ENCODE data around the gene SRF. TPM values are rescaled to one million over a fixed set of nuclear protein-coding genes. Genes with fewer than 3 reads are reported as not detected.
"Not testable (repeated sequence)": the region's sequence is repeated elsewhere in the genome, so short reads cannot be mapped to it uniquely, and the experiment has no call there.

Gene SRF
- total RNA-seq, 4 donors from 2014 or later, result 14.8 to 25.8 (median 25.5) TPM

DNA sequence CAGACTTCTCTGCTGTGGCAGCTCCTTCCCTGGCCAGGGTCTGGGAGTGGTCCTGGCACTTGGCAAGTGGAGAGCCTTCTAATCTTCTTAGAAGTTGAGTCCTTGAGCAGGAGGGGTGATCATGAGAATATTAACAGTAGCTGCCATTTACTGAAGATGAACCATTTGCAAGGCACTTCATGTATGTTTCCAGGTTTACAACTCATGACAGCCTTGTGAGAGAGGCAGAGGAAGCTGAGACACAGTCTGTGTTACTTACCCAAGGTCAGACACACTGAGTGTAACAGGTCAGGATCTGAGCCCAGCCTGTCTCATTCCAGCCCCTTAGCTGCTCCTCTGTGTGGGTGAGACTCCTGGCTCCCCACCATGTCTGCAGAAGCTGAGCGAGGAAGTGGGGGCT is 45.5 kb upstream of the SRF start:
- intact Hi-C loops (cut with DNase I; ENCODE audit: low total_unique reads), result no loop called here
- no peak for TF ChIP-seq POLR2A (IDR thresholded peaks at IDR 0.05)
- TF ChIP-seq, protein P1, sequence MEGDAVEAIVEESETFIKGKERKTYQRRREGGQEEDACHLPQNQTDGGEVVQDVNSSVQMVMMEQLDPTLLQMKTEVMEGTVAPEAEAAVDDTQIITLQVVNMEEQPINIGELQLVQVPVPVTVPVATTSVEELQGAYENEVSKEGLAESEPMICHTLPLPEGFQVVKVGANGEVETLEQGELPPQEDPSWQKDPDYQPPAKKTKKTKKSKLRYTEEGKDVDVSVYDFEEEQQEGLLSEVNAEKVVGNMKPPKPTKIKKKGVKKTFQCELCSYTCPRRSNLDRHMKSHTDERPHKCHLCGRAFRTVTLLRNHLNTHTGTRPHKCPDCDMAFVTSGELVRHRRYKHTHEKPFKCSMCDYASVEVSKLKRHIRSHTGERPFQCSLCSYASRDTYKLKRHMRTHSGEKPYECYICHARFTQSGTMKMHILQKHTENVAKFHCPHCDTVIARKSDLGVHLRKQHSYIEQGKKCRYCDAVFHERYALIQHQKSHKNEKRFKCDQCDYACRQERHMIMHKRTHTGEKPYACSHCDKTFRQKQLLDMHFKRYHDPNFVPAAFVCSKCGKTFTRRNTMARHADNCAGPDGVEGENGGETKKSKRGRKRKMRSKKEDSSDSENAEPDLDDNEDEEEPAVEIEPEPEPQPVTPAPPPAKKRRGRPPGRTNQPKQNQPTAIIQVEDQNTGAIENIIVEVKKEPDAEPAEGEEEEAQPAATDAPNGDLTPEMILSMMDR (IDR thresholded peaks at IDR 0.05), result no peak
- H3K4me3 ChIP-seq (ENCODE audit: low read depth, poor library complexity, severe bottlenecking), result no peak overlapping the region
- 83 to 100% methylated on average over 1 of the region's 1 CpG for WGBS, 2 donors
- DNase-seq (ENCODE audit: low spot score in 2 of 2), result no peak

DNA sequence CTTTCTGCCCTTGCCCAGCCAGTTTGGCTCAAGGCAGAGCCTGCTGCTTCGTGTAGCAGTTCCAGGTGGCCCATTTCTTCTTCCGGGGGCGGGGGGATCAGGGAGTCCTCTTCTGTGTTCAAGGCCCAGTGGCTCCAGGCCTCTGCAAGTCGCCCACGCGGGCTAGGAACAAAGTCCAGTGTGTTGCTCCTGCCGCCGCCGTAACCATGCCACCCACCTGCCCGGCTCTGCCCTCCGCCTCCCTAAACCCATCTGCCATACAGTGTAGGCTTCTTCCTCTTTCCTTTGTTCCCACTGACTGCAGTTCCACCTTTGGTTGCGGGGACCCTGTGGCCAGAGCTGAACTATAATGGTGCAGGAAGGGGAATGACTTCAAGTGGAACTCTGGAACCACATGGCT is 43.9 kb upstream of the SRF start:
- no peak for DNase-seq (ENCODE audit: low spot score in 2 of 2)
- no peak overlapping the region for H3K4me3 ChIP-seq (ENCODE audit: low read depth, poor library complexity, severe bottlenecking)
- TF ChIP-seq, protein P1 (IDR thresholded peaks at IDR 0.05), result no peak
- 86 to 90% methylated on average over 11 to 12 of the region's 12 CpGs for WGBS, 2 donors
- intact Hi-C loops (cut with DNase I; ENCODE audit: low total_unique reads), result no loop called here

GRCh38 chr6:43127877-43128276 is 43.2 kb upstream of the SRF start:
- 52 to 58% methylated on average over 11 of the region's 11 CpGs for whole genome bisulfite sequencing, 2 donors
- intact Hi-C loops (cut with DNase I; ENCODE audit: low total_unique reads), result no loop called here
- H3K4me3 ChIP-seq (ENCODE audit: low read depth, poor library complexity, severe bottlenecking), result no peak overlapping the region
- no peak for DNase-seq (ENCODE audit: low spot score in 2 of 2)
- TF ChIP-seq, protein P1 (IDR thresholded peaks at IDR 0.05), result no peak
- TF ChIP-seq POLR2A (IDR thresholded peaks at IDR 0.05), result no peak

DNA sequence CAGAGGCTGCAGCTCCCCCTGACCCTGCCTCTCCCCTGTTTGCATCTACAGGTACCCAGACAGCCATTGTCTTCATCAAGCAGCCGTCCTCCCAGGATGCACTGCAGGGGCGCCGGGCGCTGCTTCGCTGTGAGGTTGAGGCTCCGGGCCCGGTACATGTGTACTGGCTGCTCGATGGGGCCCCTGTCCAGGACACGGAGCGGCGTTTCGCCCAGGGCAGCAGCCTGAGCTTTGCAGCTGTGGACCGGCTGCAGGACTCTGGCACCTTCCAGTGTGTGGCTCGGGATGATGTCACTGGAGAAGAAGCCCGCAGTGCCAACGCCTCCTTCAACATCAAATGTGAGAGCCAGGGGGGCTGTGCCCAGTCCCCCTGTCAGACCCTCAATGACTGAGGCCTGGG is 42.1 kb upstream of the SRF start:
- no peak for DNase-seq (ENCODE audit: low spot score in 2 of 2)
- TF ChIP-seq, protein P1 (IDR thresholded peaks at IDR 0.05), result no peak
- no peak for TF ChIP-seq POLR2A (IDR thresholded peaks at IDR 0.05)
- H3K4me3 ChIP-seq (ENCODE audit: low read depth, poor library complexity, severe bottlenecking), result no peak overlapping the region
- WGBS, 2 donors, result 62 to 64% methylated on average over 16 of the region's 16 CpGs
- intact Hi-C loops (cut with DNase I; ENCODE audit: low total_unique reads), result no loop called here

DNA sequence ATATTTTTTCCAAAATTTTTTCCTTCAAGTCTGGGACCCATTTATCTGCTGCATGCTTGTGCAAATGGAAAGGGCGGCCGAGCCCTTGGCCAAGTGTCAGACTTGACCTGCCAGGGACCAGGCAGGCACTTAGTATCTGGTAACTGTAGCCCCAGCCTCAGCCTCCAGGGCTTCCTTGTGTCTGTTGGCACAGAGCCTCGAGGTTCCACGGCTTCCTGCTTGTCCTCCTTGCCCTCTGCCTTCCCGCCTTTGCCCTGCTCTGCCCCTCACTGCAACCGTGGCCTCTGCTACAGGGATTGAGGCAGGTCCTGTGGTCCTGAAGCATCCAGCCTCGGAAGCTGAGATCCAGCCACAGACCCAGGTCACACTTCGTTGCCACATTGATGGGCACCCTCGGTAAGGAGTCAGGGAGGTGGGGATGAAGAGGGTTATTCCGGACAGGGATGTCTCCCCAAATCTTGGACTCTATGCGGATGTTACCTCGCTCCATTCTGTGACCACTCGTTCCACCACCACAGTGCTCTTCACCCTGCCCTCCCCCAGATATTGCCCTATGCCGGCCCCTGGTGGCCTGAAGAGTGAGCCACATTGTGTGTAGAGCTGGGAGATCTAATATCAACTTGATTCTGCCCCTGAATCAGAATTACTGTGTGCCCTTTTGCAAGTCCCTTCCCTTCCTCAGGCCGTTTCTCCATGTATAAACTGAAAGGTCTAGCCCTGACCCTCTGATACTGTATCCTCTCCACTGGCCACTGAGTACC is 41.5 kb upstream of the SRF start:
- intact Hi-C loops (cut with DNase I; ENCODE audit: low total_unique reads), result no loop called here
- DNase-seq (ENCODE audit: low spot score in 2 of 2), result no peak
- WGBS, 2 donors, result 52 to 53% methylated on average over 15 of the region's 15 CpGs
- TF ChIP-seq, protein P1 (IDR thresholded peaks at IDR 0.05), result peak in 1 of 3 donors; percentile 10
- no peak for TF ChIP-seq POLR2A (IDR thresholded peaks at IDR 0.05)
- H3K4me3 ChIP-seq (ENCODE audit: low read depth, poor library complexity, severe bottlenecking), result no peak overlapping the region

DNA sequence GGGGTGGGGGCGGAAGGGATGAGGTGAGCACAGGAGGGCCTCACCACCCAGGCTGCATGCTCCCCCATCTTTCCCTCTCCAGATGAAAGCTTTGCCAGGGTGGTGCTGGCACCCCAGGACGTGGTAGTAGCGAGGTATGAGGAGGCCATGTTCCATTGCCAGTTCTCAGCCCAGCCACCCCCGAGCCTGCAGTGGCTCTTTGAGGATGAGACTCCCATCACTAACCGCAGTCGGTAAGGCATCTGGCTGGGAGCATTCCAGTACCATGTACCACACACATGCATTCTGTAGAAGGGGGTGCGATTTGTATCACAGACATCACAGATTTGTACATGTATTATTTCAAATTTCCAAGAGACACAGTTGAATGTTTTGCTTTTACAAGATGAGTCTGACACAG is 40.6 kb upstream of the SRF start:
- 89 to 94% methylated on average over 7 of the region's 7 CpGs for WGBS, 2 donors
- no peak overlapping the region for H3K4me3 ChIP-seq (ENCODE audit: low read depth, poor library complexity, severe bottlenecking)
- TF ChIP-seq, protein P1 (IDR thresholded peaks at IDR 0.05), result no peak
- no peak for TF ChIP-seq POLR2A (IDR thresholded peaks at IDR 0.05)
- intact Hi-C loops (cut with DNase I; ENCODE audit: low total_unique reads), result no loop called here
- no peak for DNase-seq (ENCODE audit: low spot score in 2 of 2)

GRCh38 chr6:43131379-43131778 is 39.7 kb upstream of the SRF start:
- DNase-seq (ENCODE audit: low spot score in 2 of 2); intact Hi-C loops (cut with DNase I; ENCODE audit: low total_unique reads); H3K4me3 ChIP-seq (ENCODE audit: low read depth, poor library complexity, severe bottlenecking): not testable (repeated sequence)
- 72 to 76% methylated on average over 5 of the region's 5 CpGs for WGBS, 2 donors
